GM18498 (cell line): Measurements from ENCODE around the gene PFN2.
"Not testable (repeated sequence)": the region's sequence is repeated elsewhere in the genome, so short reads cannot be mapped to it uniquely, and the experiment has no call there.

ENCODE experiments used
- ATAC-seq: cut with Tn5 transposase; IDR thresholded peaks from one replicate; pipeline ENCODE4 v1.9.1; 2021; ENCODE audit warnings: mild to moderate bottlenecking, moderate library complexity; ENCODE audit not compliant: unreplicated experiment

The PFN2 gene, protein sequence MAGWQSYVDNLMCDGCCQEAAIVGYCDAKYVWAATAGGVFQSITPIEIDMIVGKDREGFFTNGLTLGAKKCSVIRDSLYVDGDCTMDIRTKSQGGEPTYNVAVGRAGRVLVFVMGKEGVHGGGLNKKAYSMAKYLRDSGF

DNA sequence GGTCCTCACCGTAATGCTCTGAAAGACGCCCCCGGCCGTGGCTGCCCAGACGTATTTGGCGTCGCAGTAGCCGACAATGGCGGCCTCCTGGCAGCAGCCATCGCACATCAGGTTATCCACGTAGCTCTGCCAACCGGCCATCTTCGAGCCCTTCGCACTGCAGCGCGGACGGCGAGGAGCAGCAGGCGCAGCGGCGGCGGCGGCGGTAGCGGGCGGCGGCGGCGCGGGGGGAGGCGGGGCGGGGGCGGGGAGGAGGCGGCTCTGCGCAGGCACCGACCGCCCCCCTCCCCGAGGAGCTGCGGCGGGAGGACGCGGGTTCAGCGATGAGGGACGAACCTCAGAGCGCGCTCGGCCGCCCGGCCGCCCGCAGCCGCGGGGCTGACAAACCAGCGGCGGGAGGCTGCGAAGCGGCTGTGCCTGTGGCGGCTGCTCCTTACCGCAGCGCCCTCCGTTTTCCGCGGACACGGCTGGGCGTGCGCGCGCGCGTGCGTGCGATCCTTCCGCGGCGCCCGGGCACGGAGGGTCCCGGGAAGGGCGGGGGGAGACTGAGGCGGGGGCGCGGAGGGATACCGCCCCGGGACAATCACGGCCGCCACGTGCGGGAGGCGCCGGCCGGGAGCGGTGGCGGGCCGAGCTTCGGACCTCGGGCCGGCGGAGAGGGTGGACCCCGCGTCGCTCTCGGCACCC lies at the start of gene PFN2:
Gene PFN2 (minus strand): TSS at position 180 of the 687 bp plus-strand sequence. CDS start 39 bp downstream, at position 141.
- ATAC-seq = peak; percentile 57

DNA sequence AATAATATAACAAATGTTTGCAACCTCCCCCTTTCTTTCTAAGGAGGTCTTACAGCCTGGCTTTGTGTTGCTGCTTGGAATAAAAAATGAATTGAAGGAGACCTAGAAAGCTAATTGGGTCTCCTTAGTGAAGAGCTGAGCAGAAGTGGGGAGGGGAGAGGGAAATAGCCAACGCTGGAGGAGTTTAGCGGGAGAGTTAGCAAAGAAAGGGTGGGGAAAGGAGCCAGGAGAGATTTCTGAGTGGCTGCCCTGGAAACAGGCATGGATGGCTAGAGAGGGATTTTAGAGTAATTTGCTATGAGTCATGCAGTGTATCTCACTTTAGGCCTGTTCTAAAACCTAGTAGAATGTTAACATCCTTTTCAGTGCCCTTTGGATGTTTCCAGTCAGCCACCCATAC lies 45.2 kb upstream of the PFN2 start:
- no peak for ATAC-seq

DNA sequence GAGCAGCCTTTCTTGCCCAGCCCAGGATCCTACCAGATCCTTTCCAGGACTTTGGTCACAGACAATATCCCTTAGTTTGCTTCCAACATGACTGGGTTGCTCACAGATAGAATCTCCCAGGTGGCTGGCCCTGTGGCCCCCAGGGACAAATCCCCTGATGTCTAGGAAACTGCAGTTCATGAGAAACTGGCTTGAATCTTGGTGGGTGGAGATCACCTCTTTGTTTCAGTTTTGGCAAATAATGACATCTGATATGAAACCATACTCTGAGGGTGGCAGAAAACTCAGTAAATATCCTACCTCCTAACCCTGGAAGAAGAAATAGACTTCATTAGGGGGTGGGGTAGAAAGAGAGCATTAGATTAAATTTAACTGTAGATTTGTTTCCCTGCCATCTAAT lies 44.1 kb upstream of the PFN2 start:
- ATAC-seq = peak; percentile 72

DNA sequence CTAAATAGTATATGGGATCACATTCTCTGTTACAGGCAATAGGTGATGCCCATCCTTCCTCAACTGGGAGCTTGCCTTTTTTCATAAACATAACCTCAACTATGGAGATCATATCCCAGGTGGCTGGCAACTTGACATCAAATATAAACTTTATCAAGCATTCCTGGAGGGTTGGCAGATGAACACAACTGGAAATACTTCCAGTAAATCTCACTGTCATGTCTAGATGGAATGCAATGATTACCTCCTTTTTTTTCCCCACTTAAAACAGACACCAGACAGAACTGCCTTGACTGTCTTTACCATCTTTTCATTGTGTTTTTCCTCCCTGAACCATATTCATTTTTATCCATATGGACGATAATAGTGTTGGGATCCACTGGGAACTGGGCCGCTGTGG lies 43.1 kb upstream of the PFN2 start:
- ATAC-seq = no peak

DNA sequence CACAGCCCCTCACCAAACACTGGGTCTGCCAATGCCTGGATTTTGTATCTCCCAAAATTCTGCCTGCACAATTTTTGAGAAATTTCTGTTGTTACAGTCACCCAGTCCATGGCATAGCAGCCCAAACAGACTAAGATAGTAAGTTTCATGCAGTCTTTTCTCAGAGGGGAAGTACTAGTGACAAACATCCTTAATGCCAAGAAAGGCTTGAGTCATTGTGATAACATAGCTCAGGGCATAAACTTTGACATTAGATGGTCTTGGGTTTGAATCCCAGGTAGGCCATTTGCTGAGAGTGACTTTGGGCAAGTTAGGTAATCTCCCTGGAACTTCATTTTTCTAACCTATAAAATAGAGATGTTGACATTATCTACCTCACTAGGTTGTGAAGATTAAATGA lies 36.1 kb upstream of the PFN2 start:
- no peak for ATAC-seq

DNA sequence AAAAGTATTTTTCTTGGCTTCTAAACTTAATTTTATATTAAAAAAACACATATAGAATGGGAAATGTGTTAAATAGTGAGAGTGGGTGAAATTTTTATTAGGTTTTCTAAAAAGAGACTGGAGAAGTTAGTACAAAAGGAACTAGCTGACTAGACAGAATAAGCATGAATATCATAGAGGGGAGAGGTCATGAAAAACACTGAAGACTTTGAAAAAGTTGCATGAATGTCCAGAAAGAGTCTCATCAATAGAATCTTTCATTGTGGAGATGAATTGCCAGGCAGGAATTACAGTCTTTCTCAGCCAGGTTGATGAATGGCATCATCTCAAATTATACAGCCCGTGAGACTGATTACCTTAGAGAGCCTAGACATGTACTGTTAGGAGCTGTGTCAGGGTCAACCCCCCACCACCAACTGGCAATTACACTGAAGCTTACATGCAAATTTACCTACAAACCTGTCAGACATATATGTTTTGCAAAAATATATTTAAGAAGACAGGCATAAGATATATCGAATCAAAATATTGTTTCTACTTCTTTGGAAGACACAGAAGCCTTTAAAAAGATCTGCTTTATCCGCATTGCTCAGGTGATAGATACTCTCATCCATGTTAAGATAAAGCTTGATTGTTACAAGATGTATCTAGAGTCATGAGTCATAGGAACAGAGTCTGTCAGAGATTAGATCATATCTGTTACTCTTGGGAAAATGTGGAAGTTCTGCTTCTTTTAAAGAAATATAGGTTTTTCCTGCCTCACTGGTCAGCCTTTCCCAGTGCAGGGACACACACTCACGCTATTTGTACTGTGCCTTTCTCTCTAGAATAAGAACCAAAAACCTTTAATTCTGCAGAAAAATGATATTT lies 34.8 kb upstream of the PFN2 start:
- no peak for ATAC-seq

DNA sequence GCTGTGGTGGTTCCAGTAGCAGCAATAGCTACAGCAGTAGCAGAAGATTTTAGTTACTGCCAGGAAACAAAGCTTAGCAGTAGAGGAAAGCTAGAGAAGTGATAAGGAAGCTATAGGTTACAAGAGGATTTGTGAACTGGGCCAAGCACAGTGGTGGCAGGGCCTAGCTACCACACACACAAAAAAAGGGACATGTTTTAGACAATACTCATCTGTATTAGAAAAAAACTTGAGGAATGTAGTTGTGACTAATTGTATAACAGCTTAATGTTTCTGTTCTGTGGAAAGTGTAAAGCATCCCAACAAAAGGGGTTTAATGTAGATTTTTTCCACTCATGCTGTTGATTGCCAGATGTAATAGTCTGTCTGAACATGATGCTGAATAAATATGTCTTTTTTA lies 29.9 kb upstream of the PFN2 start:
- no peak for ATAC-seq

DNA sequence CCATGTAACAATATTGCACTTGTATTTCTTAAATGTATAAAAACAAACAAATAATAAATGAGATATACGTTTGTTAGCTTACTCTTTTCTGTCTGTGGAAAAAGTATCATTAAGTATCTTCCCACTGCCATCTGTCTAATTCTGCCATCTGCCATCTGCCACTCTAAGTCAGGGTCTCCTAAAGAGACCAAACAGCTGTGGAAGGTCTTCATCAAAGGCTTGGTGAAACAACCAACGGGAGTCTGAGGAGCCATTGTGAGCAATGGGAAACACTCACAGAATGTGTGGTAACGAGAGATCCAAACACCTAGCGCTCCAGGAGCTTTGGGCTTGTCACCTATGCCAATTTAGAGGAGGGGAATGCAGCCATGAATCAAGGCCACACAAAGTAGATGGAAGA lies 28.7 kb upstream of the PFN2 start:
- no peak for ATAC-seq

DNA sequence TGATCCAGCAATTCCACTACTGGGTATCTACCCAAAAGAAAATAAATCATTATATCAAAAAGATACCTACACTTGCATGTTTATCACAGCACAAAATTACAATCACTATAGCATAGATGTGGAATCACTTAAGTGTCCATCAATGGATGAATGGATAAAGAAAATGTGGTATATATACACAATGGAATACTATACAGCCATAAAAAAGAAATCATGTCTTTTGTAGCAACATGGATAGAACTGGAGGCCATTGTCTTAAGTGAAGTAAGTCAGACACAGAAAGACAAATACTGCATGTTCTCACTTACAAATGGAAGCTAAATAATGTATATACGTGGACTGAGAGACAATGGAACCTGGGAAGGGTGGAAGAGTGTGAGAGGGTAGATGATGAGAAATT lies 28.3 kb upstream of the PFN2 start:
- no peak for ATAC-seq

DNA sequence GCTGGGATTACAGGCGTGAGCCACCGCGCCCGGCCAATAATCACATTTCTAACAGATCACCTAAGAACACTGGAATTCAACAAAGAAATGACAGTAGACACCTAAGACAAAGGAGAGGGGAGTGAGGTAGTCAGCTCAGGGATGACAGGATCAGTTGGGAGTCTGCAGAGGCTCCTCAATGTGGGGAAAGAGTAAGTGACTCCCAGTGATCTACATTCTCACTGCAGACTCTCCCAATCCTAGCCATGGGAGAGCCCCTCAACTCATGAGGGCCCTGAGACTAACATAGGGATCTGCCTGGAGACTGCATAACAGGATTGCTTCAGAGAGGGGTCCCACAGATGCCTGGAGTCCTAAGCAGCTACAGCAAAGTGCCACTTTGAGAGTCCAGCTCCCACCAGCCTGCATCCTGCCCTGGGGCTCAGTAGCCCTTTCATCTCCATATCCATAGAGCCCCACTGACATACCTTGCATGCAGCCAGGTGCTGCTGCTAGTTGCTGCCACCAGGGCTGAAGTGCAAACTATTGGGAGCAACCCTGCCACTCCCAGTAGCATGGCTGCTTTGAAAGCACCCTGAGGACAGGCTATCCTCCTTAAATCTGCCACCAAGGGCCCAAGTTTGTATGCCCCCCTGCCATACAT lies 21.8 kb upstream of the PFN2 start:
- ATAC-seq = no peak

DNA sequence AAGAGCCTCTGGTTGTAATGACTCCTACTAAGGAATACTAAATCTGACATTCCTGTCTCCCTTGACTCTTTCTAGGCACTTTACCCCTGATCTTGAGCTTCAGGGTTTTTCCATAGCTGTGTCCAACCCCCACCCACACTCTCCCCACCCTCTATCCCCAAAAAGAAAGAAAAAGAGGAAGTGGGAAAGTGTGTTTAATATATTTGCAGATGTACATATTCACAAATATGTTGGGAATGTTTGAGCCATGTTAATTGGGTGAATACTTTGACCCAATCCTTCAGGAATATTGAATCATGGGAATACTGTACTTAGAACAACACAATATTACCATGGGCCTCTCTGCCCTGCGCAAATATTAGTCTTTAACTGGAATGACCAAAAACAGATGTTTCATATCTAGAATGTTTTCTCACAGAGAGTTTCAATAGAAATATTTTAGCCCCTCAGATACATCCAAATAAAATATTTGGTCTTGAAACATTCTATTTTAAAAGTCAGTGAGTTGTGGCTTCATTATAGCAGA lies 19.8 kb upstream of the PFN2 start:
- no peak for ATAC-seq

DNA sequence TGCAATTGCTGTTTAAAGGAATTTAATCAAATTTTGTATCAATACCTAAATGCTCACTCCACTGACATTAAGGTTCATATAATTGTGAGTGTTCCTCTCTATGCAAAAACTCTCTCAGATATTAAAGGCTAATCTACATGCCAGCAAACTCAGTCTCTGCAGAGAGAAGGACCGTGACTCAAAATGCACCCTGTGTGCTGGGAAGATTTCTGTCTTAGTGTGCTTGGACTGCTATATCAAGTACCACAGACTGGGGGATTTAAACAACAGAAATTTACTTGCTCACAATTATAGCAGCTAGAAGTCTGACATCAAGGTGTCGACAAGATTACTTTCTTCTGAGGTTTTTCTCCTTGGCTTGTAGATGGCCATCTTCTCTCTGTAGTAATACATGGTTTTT lies 18.6 kb upstream of the PFN2 start:
- no peak for ATAC-seq

DNA sequence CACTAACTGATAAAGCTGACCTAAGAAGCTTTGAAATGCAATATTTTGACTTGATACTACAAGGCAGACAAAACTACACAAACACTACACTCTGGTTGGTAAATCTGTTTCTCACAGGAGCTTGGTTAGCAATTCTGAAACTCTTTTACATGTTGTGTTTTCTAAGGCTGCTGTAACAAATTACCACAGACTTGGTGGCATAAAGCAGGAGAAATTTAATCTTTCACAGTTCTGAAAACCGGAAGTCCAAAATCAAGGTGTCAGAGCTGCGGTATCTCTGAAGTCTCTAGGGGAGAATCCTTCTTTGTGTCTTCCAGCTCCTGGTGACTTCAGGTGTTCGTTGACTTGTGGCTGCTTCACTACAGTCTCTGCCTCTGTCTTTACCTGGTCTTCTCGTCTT lies 12.9 kb upstream of the PFN2 start:
- ATAC-seq = no peak

DNA sequence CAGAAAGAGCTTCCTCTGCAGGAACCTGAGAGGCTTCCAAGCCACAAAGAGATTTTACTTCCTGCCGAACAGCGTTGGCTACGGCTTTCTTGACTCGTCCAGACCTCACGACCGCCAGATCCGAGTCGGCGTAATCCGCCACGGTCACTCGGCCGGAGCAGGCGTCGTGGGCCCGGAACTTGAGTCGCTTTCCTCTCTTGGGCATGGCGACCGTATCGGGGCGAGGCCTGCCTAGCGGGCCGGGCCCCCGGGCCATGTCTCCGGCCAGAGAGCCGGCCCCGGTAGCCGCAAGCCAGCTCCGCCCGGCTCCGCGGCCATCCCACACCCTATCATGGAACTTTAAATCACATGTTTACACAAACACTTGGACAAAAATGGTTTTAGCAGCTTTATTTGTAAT lies 12.4 kb upstream of the PFN2 start:
- ATAC-seq = not testable (repeated sequence)

DNA sequence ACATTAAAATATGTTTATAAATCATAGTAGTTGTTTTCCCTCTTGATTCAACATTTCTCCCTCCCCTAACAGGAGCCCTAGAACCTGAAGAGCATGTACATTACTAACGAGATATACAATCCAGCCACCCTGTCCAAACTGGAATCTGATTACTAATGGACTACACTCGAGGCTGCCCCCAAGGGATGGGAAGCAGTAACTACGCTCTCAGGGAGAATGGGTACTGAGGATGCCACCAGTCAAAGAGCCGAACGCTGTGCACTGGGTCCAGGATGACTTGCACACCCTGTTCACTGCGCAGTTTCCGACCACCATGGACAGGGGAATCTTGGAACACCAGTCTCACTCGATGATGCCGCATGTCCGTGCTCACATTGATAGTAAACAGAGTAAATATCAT lies 11.3 kb upstream of the PFN2 start:
- not testable (repeated sequence) for ATAC-seq

DNA sequence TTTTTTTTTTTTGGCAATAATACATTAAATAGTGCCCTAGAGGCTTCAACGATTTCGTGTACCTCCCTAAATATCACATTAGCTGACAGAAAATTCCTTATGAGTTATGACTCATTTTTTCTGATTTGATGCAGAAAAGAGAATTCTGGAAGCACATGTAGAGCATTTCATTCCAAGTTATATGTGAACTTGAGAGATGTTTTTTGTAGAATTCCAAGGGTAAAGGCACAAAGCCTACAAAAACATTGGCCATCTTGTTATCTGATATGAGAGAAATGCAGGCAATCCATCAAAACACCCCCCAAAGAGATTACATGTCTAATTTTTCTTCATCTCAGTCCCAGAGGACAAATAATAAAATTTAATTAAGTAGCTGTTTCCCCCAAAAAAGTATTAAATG lies 6.7 kb upstream of the PFN2 start:
- ATAC-seq = no peak

DNA sequence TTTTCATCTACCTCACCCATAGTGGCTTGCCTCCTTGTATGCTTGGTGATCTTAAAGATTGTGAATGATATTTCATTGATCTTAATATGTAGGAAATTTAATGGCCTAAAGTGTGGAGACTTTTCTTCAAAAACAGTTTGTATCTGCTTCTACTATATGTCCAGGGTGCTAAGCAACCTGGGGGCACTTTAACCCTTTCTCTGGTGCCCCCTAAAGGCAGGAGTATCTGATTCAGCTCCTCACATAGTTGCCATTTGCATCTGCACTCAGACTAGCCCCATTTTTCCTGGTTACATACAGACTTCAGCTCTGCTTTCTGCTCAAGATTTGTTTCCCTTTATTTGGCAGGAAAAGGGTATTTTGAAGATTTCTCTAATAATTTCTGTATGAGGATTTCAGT lies 5.2 kb upstream of the PFN2 start:
- no peak for ATAC-seq

DNA sequence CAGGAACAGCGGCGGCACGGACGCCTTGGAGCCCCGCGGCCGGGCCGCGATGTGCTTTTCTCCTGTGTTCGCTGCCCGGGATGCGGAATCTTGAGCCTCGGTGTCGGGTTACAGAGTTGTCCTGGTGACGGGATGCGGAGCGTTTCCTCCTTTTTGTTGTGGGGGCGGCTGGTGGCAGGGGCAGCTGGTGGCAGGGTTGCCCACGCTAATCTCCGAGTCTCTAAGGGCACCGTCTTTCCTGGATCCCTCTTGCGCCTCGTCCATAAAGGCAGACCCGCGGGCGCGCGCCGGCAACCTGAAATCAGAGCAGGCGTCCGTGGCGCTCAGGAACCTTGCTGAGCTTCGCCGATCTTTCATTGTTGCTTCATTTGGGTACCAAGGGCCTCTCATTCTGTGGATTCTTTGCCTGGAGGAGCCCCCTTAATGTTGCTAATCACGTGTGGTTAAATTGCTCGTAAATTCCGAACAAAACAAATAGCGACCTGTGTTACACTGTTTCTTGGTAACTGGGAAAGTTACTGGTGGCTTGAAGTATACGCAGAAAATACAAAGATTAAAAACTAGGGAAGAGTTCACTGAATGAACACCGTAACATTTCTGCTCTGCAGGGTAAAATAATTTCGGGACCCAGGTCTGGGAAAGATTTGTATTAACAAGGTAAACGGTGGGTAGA lies 844 bp upstream of the PFN2 start:
- ATAC-seq = no peak

DNA sequence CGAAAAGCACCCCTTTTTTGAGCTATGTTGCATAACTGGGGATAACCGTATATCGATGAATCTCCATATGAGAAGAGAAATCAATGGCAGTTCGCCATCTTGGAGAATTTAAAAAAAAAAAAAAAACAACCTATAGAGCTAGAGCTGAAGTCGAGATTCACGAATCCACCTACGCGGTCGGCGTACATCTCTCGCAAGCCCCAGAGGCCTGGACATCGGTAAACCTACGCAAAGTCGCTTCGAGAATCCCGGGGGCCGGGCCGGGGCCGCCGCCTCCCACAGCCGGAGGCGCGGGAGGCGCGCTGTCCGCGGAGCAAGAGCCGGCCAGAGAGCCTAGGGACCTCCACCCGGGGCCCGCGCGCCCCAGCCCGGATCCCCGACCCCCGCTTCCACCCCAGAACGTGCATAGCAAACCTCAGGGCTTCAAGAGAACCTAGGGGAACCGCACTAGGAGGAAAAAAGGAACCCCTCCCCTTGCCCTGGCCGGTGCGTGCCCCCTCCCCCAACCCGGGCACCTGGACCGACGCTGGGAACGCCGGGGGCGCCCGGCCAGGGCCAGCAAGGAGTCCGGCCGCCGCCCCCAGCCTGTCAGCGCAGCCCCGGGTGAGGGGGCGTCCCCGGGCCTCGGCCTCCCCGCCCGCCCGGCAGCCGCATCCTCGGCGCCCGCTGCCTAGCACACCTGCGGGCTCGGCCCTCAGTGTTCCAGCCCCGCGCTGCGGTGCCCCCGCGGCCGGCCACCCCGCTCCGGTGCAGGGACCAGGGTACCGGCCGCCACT lies 567 bp downstream of the PFN2 start:
- peak; percentile 67 for ATAC-seq
